HG03108 (cell line): ENCODE results near the gene TOM1.
A peak's percentile ranks its signal among the peaks of the same experiment; 100 is the strongest.

Experiments
- ATAC-seq: cut with Tn5 transposase; IDR thresholded peaks from one replicate; pipeline ENCODE4 v1.9.1; 2021; ENCODE audit warnings: moderate library complexity; ENCODE audit not compliant: unreplicated experiment

TOM1 gene

GRCh38 chr22:35306350-35306967, 6.8 kb downstream of the TOM1 start:
- no peak for ATAC-seq

GRCh38 chr22:35307372-35307771, 7.7 kb downstream of the TOM1 start:
- no peak for ATAC-seq

- no peak for ATAC-seq
Measured at GRCh38 chr22:35307892-35308291, 8.2 kb downstream of the TOM1 start.

GRCh38 chr22:35308480-35309021, 8.9 kb downstream of the TOM1 start:
- ATAC-seq, result peak; percentile 37

- ATAC-seq, result no peak
Measured at GRCh38 chr22:35310556-35311550, 11.2 kb downstream of the TOM1 start.

- ATAC-seq, result no peak
Measured at GRCh38 chr22:35311551-35311999, 11.9 kb downstream of the TOM1 start.

GRCh38 chr22:35312198-35313059, 12.7 kb downstream of the TOM1 start:
- no peak for ATAC-seq

- no peak for ATAC-seq
Measured at GRCh38 chr22:35313311-35314121, 13.8 kb downstream of the TOM1 start.

GRCh38 chr22:35314161-35314942, 14.7 kb downstream of the TOM1 start:
- no peak for ATAC-seq

GRCh38 chr22:35315141-35315854, 15.6 kb downstream of the TOM1 start:
- no peak for ATAC-seq

GRCh38 chr22:35315855-35316745, 16.4 kb downstream of the TOM1 start:
- ATAC-seq, result no peak

GRCh38 chr22:35316751-35317150, 17.1 kb downstream of the TOM1 start:
- ATAC-seq, result no peak

- ATAC-seq, result no peak
Measured at GRCh38 chr22:35317680-35318290, 18.1 kb downstream of the TOM1 start.

GRCh38 chr22:35318346-35319215, 18.9 kb downstream of the TOM1 start:
- ATAC-seq, result no peak

- ATAC-seq, result no peak
Measured at GRCh38 chr22:35319244-35319985, 19.7 kb downstream of the TOM1 start.
